B cell (primary cell): ENCODE data around the gene KLHL26. TPM values are rescaled to one million over a fixed set of nuclear protein-coding genes. Genes with fewer than 3 reads are reported as not detected.

Source experiments
- ATAC-seq: fragments of 200-7000 bp; cut with Tn5 transposase; one replicate; pipeline ENCODE4 v1.10.0; 2021; ENCODE audit warnings: low read depth, mild to moderate bottlenecking, moderate number of reproducible peaks, moderate library complexity
- CTCF ChIA-PET: fragments of 350-600 bp; sonication (Branson Sonifier 250); formaldehyde crosslinking; loops from one replicate; lab custom pipeline; 2021; ENCODE audit warnings: antibody characterized with exemption, inconsistent platforms; lab: Charles Lee
- POLR2A ChIA-PET: fragments of 350-600 bp; sonication (Branson Sonifier 250); formaldehyde crosslinking; loops from one replicate; lab custom pipeline; 2021; ENCODE audit warnings: antibody characterized with exemption; lab: Charles Lee
- DNase-seq: peaks from one replicate; pipeline ENCODE4 v3.0.0; 2013
- H2AFZ ChIP-seq: 2 replicates; pipeline ENCODE4 v1.6.1; 2012; ENCODE audit warnings: mild to moderate bottlenecking, low read depth, low read length; ENCODE audit not compliant: insufficient read depth, poor library complexity, severe bottlenecking
- H3K27ac ChIP-seq, 2 donors: 1 replicate in 1 of 2; 2 replicates in 1 of 2; pipeline ENCODE4 v1.5.1; 2012 to 2013; ENCODE audit warnings: low read length in 2 of 2, mild to moderate bottlenecking in 2 of 2, moderate library complexity in 1 of 2
- H3K27me3 ChIP-seq, 4 experiments: fragments of 200-600 bp in 1 of 4; sonication (generic) in 1 of 4; replicated peaks in 1 of 4; 1 replicate in 2 of 4; 2 replicates in 2 of 4; pipeline versions ENCODE4 v1.6.1 to v1.7.0; 2013 to 2016; ENCODE audit warnings: low read length in 3 of 4, mild to moderate bottlenecking in 2 of 4, mixed read lengths in 1 of 4, moderate library complexity in 1 of 4; ENCODE audit not compliant: insufficient read depth in 4 of 4, control insufficient read depth in 3 of 4; ENCODE audit errors: control extremely low read depth in 1 of 4
- H3K36me3 ChIP-seq, 2 experiments: replicated peaks in 1 of 2; 1 replicate in 1 of 2; 2 replicates in 1 of 2; pipeline versions ENCODE4 v1.6.1 to v1.7.1; 2013; ENCODE audit warnings: low read length in 1 of 2; ENCODE audit not compliant: insufficient read depth in 2 of 2, control insufficient read depth in 1 of 2; ENCODE audit errors: control extremely low read depth in 1 of 2, extremely low read depth in 1 of 2
- H3K4me1 ChIP-seq, 2 donors: fragments of 200-600 bp in 1 of 2; sonication (generic) in 1 of 2; 1 replicate in 1 of 2; 2 replicates in 1 of 2; pipeline versions ENCODE4 v1.5.1 to v1.6.1; 2013 to 2017; ENCODE audit warnings: low read length in 2 of 2; ENCODE audit not compliant: control insufficient read depth in 2 of 2, insufficient read depth in 2 of 2
- H3K4me2 ChIP-seq: replicated peaks from 2 replicates; pipeline ENCODE3; 2012; ENCODE audit warnings: mild to moderate bottlenecking, low read depth, low read length; ENCODE audit not compliant: poor library complexity, severe bottlenecking
- H3K4me3 ChIP-seq, 5 experiments: fragments of 200-600 bp in 1 of 5; sonication (generic) in 1 of 5; 1 replicate in 3 of 5; 2 replicates in 2 of 5; pipeline versions ENCODE4 v1.5.1 to v1.7.0; 2011 to 2016; ENCODE audit warnings: low read length in 4 of 5, mild to moderate bottlenecking in 4 of 5, low read depth in 2 of 5, control low read depth in 1 of 5, moderate library complexity in 1 of 5; ENCODE audit not compliant: insufficient read depth in 1 of 5; ENCODE audit errors: control extremely low read depth in 1 of 5, extremely low read depth in 1 of 5
- H3K79me2 ChIP-seq: fragments of 200-600 bp; sonication (generic); one replicate; pipeline ENCODE4 v1.6.0; 2016; ENCODE audit warnings: low read length; ENCODE audit not compliant: control insufficient read depth, insufficient read depth
- H3K9ac ChIP-seq: fragments of 200-600 bp; sonication (generic); 2 replicates; pipeline ENCODE4 v1.6.1; 2017; ENCODE audit warnings: mild to moderate bottlenecking, low read length, moderate library complexity
- H3K9me3 ChIP-seq, 3 donors: one replicate each; pipeline versions ENCODE4 v1.6.1 to v1.7.1; 2013; ENCODE audit warnings: low read length in 2 of 3; ENCODE audit not compliant: control insufficient read depth in 2 of 3, insufficient read depth in 1 of 3; ENCODE audit errors: control extremely low read depth in 1 of 3
- H4K20me1 ChIP-seq: 2 replicates; pipeline ENCODE4 v1.6.0; 2012; ENCODE audit warnings: mild to moderate bottlenecking, low read length; ENCODE audit not compliant: insufficient read depth, control insufficient read depth, poor library complexity, severe bottlenecking
- H3K27ac Mint-ChIP-seq: one replicate; pipeline ENCODE4 v1.8.0; 2021; ENCODE audit warnings: mixed read lengths
- H3K27me3 Mint-ChIP-seq: one replicate; pipeline ENCODE4 v1.8.0; 2021; ENCODE audit warnings: mixed read lengths
- H3K4me1 Mint-ChIP-seq: one replicate; pipeline ENCODE4 v1.8.0; 2021; ENCODE audit warnings: mixed read lengths
- H3K4me3 Mint-ChIP-seq: one replicate; pipeline ENCODE4 v1.8.0; 2021; ENCODE audit warnings: mixed read lengths
- H3K9me3 Mint-ChIP-seq: one replicate; pipeline ENCODE4 v1.8.0; 2022; ENCODE audit warnings: mixed read lengths; ENCODE audit not compliant: insufficient read depth
- CTCF ChIP-seq: fragments of 200-600 bp; IDR thresholded peaks from one replicate; pipeline ENCODE4 v1.8.0; 2022; ENCODE audit warnings: antibody characterized with exemption, mild to moderate bottlenecking
- EZH2 ChIP-seq: IDR thresholded peaks from 2 replicates; pipeline ENCODE4 v1.6.1; 2012; ENCODE audit warnings: borderline replicate concordance, low read depth, mild to moderate bottlenecking, moderate library complexity, low read length; ENCODE audit not compliant: insufficient read depth, poor library complexity, severe bottlenecking
- whole genome bisulfite sequencing: methylation state at CpG from one replicate; pipeline ENCODE4 v1.1.5; 2013; ENCODE audit warnings: missing lambda C conversion rate; ENCODE audit not compliant: insufficient coverage; 5-methylcytosine and 5-hydroxymethylcytosine counted together
- intact Hi-C: fragments of 100-400 bp; cut with micrococcal nuclease; formaldehyde crosslinking; loops from one replicate; pipeline ENCODE4 v1.10.0; 2022
- polyA plus RNA-seq: library from polyadenylated mRNA; depleted of rRNA; stranded (reverse); fragments of >200 nt; gene quantifications from 2 replicates; pipeline ENCODE4 v1.2.3, GENCODE V29; 2012
- total RNA-seq, 2 donors: library from RNA; stranded (reverse); fragments of 120-200 nt in 1 of 2; gene quantifications; 1 replicate in 1 of 2; 2 replicates in 1 of 2; pipeline versions ENCODE4 v1.2.3 to v1.2.4, GENCODE V29; 2013 to 2022

Gene KLHL26
- total and polyA plus RNA-seq, 2 donors (not counting 1 experiment from before 2014, with no cell fraction given): 5.0 to 14.6 TPM

- intact Hi-C loops: no loop called here
- Mint-ChIP-seq H3K27ac (no peak overlapping the region), H3K9me3 (no peaks in the 10 kb centered on the region), H3K4me1 (peaks cover 35% of the 10 kb centered on the region), H3K27me3 (peaks cover 56% of the 10 kb centered on the region), H3K4me3 (peak overlapping the region; percentile 85)
- H4K20me1 ChIP-seq: no peaks in the 10 kb centered on the region
- ATAC-seq: peak; percentile 34
- no peak overlapping the region for H3K27ac ChIP-seq
- peaks cover 0 to 29% (median 0%) of the 10 kb centered on the region in 3 donors for H3K9me3 ChIP-seq
- H3K36me3 ChIP-seq: no peaks in the 10 kb centered on the region
- peak overlapping the region in 4 of 5 experiments; percentile 20 to 61 (median 51) for H3K4me3 ChIP-seq
- DNase-seq: peak; percentile 55
- peak overlapping the region; percentile 97 for H3K4me2 ChIP-seq
- no peaks in the 10 kb centered on the region for H3K79me2 ChIP-seq
- ChIA-PET CTCF (interaction anchor here (0.8 to 1.7 kb wide), 3 partner anchors 9 to 220 kb away, joined by 3 to 6 read pairs (median 4); no protein-coding TSS in a partner anchor), POLR2A (interaction anchor here (0.6 to 1.0 kb wide), 3 partner anchors 10 to 219 kb away, joined by 4 to 5 read pairs (median 4); no protein-coding TSS in a partner anchor)
- 2% methylated on average over 25 of the region's 30 CpGs for WGBS
- peak overlapping the region; percentile 69 for H3K9ac ChIP-seq
- H3K27me3 ChIP-seq: peaks cover 0 to 90% (median 65%) of the 10 kb centered on the region in 4 experiments
- TF ChIP-seq CTCF: no peak
- TF ChIP-seq EZH2: peak; percentile 69
- H3K4me1 ChIP-seq: peaks cover 37 to 49% of the 10 kb centered on the region in 2 donors
- H2AFZ ChIP-seq: peak overlapping the region; percentile 78
These were observed 24.6 kb upstream of the KLHL26 start for GRCh38 chr19:18612051-18612771.
